Stimulated activated CD8-positive, alpha-beta memory T cell treated with anti-CD3 and anti-CD28 coated beads, Interleukin-7, amount 100 ng/mL, for 48 hours (primary cell): ENCODE measurements around the gene TBC1D30.
A peak's percentile ranks its signal among the peaks of the same experiment; 100 is the strongest.
"Not testable (repeated sequence)": the region's sequence is repeated elsewhere in the genome, so short reads cannot be mapped to it uniquely, and the experiment has no call there.

ENCODE experiments used
- DNase-seq, 2 donors: peaks; one replicate each; pipeline ENCODE4 v3.0.0-alpha.2; 2020; ENCODE audit warnings: low read depth in 1 of 2; ENCODE audit errors: extremely low read depth in 1 of 2

The TBC1D30 gene

DNA sequence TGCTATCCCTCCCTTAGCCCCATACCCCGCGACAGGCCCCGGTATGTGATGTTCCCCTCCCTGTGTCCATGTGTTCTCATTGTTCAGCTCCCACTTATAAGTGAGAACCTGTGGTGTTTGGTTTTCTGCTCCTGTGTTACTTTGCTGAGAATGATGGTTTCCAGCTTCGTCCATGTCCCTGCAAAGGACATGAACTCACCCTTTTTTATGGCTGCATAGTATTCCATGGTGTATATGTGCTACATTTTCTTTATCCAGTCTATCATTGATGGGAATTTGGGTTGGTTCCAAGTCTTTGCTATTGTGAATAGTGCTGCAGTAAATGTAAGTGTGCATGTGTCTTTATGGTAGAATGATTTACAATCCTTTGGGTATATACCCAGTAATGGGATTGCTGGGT lies 24.0 kb downstream of the TBC1D30 start:
- DNase-seq: not testable (repeated sequence)

DNA sequence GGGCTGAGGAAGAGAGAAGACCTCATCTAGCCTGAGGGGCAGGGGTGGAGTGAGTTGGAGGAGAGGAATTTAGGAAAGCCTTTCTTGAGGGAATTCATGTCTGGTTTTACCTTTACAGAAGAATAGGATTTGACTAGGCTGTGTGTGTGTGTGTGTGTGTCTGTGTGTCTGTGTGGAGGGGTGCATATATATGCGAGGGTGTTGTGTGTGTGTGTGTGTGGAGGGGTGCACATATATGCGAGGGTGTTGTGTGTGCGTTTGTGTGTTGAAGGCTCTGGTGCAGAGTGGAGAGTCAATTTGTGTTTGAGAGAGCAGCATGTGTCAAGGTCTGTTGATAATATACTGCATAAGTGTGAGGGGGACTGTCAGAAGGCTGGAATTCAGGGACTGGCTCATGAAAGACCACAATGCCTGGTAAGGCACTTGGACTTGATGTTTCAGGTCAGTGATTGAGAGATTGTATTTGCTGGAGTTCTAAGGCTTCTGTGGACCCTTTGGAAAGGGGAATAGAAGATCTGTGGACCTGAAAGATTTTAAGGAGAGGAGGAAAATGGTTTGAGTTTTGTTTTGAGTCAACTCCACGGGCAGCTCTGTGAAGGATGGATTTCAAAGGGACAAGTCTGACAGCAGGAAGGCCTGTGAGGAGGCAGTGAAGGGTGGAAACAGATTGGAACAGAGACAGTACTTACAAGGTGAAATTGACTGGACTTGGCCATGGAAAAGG lies 34.6 kb downstream of the TBC1D30 start:
- no peak for DNase-seq

- no peak for DNase-seq
Observed at GRCh38 chr12:64860446-64860998, 36.1 kb downstream of the TBC1D30 start.

GRCh38 chr12:64864319-64864718 lies 39.9 kb downstream of the TBC1D30 start:
- DNase-seq: no peak

GRCh38 chr12:64875186-64875585 lies 50.7 kb downstream of the TBC1D30 start:
- no peak for DNase-seq

GRCh38 chr12:64876388-64877071 lies 52.1 kb downstream of the TBC1D30 start:
- no peak for DNase-seq

DNA sequence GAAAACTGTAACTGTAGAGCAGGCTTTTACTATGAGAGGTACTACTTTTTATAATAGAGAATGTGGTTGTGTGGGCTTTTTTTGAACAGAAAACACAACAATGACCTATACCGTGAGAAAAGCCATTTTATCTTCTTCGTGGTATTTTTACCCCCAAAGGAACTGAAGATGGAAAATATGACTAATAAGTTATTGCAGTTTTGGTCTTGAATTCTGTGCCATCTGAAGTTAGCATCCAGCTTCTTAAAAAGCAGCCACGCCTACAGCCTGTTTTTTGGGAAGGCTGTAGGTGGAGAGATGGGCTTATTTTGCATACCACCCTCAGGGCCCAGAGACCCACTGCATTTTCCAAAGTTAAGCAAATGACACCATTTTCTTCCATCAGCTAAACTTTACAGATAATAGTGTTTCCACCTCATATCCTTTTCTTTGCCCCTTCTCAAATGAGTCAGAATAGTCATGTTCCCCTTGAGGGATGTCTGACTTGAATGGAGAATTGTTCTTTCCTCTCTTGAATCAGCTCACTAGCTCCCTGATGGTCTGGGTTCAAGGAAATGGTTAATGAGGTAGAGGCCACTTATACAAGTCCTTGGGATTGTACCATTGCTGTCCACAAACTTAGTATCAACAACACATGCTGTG lies 53.0 kb downstream of the TBC1D30 start:
- DNase-seq: peak in 1 of 2 donors; percentile 9

- no peak for DNase-seq
Observed at GRCh38 chr12:64882687-64883086, 58.2 kb downstream of the TBC1D30 start.

DNA sequence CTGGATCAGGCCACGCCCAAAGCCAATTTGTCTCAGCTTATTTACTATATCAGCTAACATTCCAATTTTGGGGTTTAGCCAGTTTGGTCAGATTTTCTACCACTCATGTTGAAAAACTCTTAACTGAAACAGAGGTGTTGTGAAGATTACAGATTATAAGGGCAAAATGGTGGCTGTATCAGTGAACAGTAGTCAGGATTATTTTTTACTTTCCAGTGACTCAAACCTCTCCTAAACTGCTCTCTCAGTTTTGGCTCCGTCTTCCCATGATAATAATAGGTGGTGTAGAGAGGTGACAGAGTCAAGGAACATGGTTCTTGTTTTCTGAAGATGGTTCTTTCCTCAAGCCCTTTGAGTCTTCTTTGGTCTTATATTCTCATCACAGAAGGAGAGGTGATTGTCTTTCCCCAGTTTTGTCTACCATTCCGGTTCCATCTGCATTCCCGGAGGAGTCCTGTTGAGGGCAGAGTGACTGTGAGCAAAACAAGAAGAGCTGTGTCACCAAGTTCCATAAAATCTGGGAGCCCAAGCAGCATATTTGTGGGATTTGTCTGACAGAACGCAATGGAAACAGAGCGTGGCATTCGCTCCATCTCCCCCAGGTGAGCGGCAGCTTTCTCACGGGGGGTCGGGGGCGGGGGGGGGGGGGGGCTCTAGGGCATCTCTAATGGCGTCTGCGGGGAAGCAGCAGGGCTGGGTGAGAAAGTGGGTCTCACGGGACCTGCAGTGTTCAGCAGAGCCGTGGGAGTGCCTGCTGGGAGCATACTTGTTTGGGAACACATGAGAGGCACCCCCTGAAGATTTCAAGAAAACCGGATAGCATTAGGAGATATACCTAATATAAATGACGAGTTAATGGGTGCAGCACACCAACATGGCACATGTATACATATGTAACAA lies 59.1 kb downstream of the TBC1D30 start:
- DNase-seq: no peak

- no peak for DNase-seq
Observed at GRCh38 chr12:64884164-64884542, 59.7 kb downstream of the TBC1D30 start.

DNA sequence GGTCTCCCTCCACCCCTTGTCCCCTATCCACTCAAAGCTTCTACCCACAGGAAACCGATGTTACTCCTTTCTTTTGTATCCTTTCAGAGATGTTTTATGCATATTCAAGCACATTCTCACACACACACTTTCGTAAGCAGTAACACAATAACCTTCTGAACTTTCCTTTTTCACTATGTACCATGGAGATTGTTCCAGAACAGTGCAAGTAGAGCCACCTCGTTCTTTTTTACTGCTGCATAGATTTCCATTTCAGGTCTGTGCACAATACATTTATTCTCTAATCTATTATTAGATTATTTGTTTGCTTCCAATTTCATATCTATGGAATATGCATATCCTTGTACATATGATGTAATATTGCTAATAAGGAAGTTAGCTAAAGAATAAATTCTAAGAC lies 60.3 kb downstream of the TBC1D30 start:
- no peak for DNase-seq

GRCh38 chr12:64889434-64890216 lies 65.2 kb downstream of the TBC1D30 start:
- no peak for DNase-seq

DNA sequence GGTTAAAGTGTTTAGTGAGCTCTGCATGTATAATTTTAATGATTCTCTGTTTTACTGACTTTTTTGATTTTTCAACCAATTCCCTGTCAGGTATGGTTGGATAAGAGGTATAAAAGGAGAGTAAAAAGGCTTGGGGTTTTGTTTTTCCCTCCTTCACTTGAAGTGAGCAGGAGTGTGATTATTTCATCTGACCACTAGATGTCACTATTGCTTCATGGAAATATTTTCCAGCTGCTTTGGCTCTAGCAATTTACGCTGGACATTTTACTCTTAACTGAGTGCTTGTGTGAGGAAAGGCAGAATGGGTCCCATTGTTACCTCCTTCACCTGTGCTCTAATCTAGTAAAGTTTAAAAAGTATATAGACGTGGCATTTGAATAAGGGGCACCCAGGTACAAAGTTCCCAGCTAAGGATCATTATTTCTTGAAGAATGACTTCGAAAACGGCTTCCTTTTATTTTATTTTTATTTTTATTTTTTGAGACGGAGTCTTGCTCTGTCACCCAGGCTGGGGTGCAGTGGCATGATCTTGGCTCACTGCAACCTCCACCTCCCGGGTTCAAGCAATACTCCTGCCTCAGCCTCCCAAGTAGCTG lies 66.5 kb downstream of the TBC1D30 start:
- DNase-seq: no peak

DNA sequence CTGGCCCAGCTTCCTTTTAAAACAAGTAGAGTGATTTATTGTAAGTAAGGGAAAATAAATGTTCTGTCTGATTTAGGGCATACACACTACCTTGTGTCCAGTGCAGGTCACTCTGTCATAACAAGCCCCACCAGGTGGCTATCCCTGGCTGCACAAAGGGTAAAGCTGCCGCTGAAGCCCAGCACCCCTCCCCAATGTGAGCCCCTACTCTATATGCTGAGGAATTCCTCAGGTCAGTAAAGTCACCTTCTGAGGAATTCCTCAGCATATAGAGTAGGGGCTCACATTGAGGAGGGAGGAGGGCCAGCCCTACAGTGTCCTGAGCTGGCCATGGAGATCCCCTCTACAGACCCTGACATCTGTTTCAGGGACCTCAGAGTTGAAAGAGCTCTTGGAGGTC lies 67.2 kb downstream of the TBC1D30 start:
- DNase-seq: no peak

GRCh38 chr12:64892561-64892960 lies 68.1 kb downstream of the TBC1D30 start:
- no peak for DNase-seq

DNA sequence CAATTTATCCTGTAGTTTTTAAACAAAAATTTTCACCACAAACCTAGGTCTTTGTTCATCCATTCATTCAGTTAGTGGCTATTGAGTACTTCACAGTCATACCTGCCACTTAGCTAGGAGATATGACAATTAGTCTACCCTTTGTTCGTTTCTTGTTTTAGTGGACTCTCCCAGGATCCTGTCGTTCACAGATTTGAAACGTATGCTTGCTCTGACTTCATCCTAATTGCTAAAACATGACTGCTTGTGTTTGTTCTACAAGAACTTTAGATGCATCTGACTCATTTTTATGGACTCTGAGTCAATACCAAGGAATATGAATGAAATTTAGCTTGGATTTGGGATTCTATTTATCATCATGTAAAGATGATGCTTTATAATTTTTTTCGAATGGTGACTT lies 69.5 kb downstream of the TBC1D30 start:
- DNase-seq: no peak

DNA sequence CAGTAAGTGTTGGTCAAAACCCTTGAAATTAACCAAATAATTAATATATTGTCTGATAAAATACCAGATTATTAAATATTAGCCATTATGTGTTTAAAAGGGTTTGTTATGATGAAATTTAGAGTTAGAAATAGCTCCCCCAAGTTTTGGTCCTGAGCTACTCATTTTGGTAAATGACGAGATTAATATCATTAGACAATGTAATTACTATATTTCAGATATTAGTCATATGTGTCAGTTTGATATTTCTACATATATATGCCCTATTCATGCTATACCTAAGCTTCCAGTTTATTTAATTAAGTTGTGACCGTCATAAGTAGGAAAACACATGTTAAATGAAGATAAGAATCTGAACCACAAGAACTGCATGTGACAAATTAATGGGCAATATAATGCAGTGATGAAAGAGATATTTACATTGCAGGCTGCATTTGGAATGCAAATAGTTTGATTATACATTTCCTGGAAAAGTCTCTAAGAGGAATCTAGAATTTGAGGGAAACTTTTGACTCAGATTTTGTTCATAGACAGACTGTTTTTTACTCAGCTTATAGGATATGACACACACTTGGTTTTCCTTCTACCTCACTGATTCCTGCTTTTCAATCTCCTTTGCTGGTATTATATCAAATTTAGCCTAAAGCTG lies 70.5 kb downstream of the TBC1D30 start:
- no peak for DNase-seq

- no peak for DNase-seq
Observed at GRCh38 chr12:64895526-64895925, 71.1 kb downstream of the TBC1D30 start.

DNA sequence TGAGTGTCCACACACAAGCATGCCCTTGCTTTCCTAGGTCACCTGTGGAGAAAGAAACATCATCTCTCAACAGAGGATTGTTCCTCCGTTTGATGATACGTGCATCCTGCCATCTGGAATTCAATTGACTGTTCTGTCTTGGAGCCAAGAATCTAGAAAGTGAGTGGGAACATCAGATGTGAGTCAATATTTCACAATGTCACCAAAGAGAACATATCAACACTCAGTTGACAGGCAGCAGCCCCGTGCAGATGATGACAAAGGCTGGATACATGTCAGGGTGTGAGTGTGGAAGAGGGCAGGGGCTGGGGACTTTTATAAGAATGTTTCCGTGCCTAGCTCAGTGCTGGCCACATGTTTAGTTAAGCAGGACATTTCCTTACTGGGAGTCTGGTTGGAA lies 76.1 kb downstream of the TBC1D30 start:
- DNase-seq: no peak
